Uterus (tissue), 4 donors: ENCODE measurements around the gene PSMG3. TPM values are rescaled to one million over a fixed set of nuclear protein-coding genes. Genes with fewer than 3 reads are reported as not detected.

ENCODE experiments used
- DNase-seq, 2 donors: peaks; one replicate each; pipeline ENCODE4 v3.0.0-alpha.2; 2019 to 2020
- H3K27ac ChIP-seq, 2 donors: fragments of 200-600 bp; sonication (generic); 1 replicate in 1 of 2; 2 replicates in 1 of 2; pipeline ENCODE4 v1.5.1; 2016 to 2018
- H3K27me3 ChIP-seq, 2 donors: fragments of 200-600 bp; sonication (generic); one replicate each; pipeline ENCODE4 v1.5.1; 2018 to 2019; ENCODE audit warnings: control low read depth in 1 of 2
- H3K36me3 ChIP-seq, 2 donors: fragments of 200-600 bp; sonication (generic); one replicate each; pipeline ENCODE4 v1.5.1; 2019; ENCODE audit warnings: control low read depth in 1 of 2
- H3K4me1 ChIP-seq, 2 donors: fragments of 200-600 bp; sonication (generic); one replicate each; pipeline ENCODE4 v1.5.1; 2018 to 2019; ENCODE audit warnings: control low read depth in 1 of 2
- H3K4me3 ChIP-seq, 2 donors: fragments of 200-600 bp; sonication (generic); 1 replicate in 1 of 2; 2 replicates in 1 of 2; pipeline ENCODE4 v1.5.1; 2018 to 2019; ENCODE audit warnings: mild to moderate bottlenecking in 1 of 2
- H3K9me3 ChIP-seq, 2 donors: fragments of 200-600 bp; sonication (generic); one replicate each; pipeline ENCODE4 v1.5.1; 2019; ENCODE audit warnings: control low read depth in 1 of 2
- CTCF ChIP-seq, 4 experiments: fragments of 200-600 bp in 2 of 4; fragments of 450-650 bp in 2 of 4; sonication (generic) in 2 of 4; IDR thresholded peaks; one replicate each; pipeline ENCODE4 v1.5.1; 2016 to 2019; ENCODE audit warnings: antibody characterized with exemption in 4 of 4, mild to moderate bottlenecking in 2 of 4, moderate library complexity in 1 of 4
- POLR2A ChIP-seq, 2 donors: fragments of 450-650 bp; IDR thresholded peaks; one replicate each; pipeline ENCODE4 v1.6.1; 2016; ENCODE audit warnings: antibody characterized with exemption in 2 of 2, mild to moderate bottlenecking in 1 of 2, moderate library complexity in 1 of 2
- intact Hi-C: fragments of 100-400 bp; cut with DNase I; formaldehyde crosslinking; loops from one replicate; pipeline ENCODE4 v1.15.1; 2023; ENCODE audit warnings: low total_unique reads
- total RNA-seq, 4 donors: library from RNA; depleted of rRNA in 3 of 4; stranded (reverse); fragments of >200 nt in 3 of 4; gene quantifications; one replicate each; pipeline versions ENCODE4 v1.1.0 to v1.2.4, GENCODE V29; 2014 to 2023
- donor health status: DM: yes; HTN: yes; CAD: no.

Gene PSMG3
- total RNA-seq, 4 donors from 2014 or later: 16.4 to 143 (median 25.7) TPM

GRCh38 chr7:1563981-1564602 is 5.7 kb downstream of the PSMG3 start:
- Histone ChIP-seq H3K36me3 (no peaks in the 10 kb centered on the region), H3K27me3 (no peaks in the 10 kb centered on the region), H3K4me1 (peaks cover 0 to 3% of the 10 kb centered on the region in 2 donors), H3K9me3 (no peaks in the 10 kb centered on the region), H3K27ac (no peak overlapping the region), H3K4me3 (no peak overlapping the region)
- DNase-seq: no peak
- TF ChIP-seq CTCF (IDR thresholded peaks at IDR 0.05) (no peak), POLR2A (IDR thresholded peaks at IDR 0.05) (no peak)
- intact Hi-C loops: loop anchor here (10.0 kb wide), 1 partner anchor 59 kb away; the partner anchor contains the start of gene INTS1

GRCh38 chr7:1562597-1563051 is 7.2 kb downstream of the PSMG3 start:
- H3K27ac ChIP-seq: no peak overlapping the region
- H3K9me3 ChIP-seq: no peaks in the 10 kb centered on the region
- no peaks in the 10 kb centered on the region for H3K27me3 ChIP-seq
- no peak overlapping the region for H3K4me3 ChIP-seq
- DNase-seq: no peak
- no peaks in the 10 kb centered on the region for H3K36me3 ChIP-seq
- TF ChIP-seq POLR2A (IDR thresholded peaks at IDR 0.05): no peak
- no peaks in the 10 kb centered on the region for H3K4me1 ChIP-seq
- intact Hi-C loops: loop anchor here (10.0 kb wide), 1 partner anchor 58 kb away; the partner anchor contains the start of gene INTS1

GRCh38 chr7:1562116-1562515 is 7.7 kb downstream of the PSMG3 start:
- H3K4me3 ChIP-seq: no peak overlapping the region
- H3K27ac ChIP-seq: no peak overlapping the region
- H3K27me3 ChIP-seq: no peaks in the 10 kb centered on the region
- intact Hi-C loops: loop anchor here (10.0 kb wide), 1 partner anchor 57 kb away; the partner anchor contains the start of gene INTS1
- no peaks in the 10 kb centered on the region for H3K36me3 ChIP-seq
- TF ChIP-seq POLR2A (IDR thresholded peaks at IDR 0.05): no peak
- no peak for TF ChIP-seq CTCF (IDR thresholded peaks at IDR 0.05)
- no peaks in the 10 kb centered on the region for H3K9me3 ChIP-seq
- no peaks in the 10 kb centered on the region for H3K4me1 ChIP-seq
- DNase-seq: no peak

- TF ChIP-seq POLR2A (IDR thresholded peaks at IDR 0.05) (no peak), CTCF (IDR thresholded peaks at IDR 0.05) (no peak)
- no peaks in the 10 kb centered on the region for H3K9me3 ChIP-seq
- no peaks in the 10 kb centered on the region for H3K27me3 ChIP-seq
- no peak overlapping the region for H3K27ac ChIP-seq
- H3K4me3 ChIP-seq: no peak overlapping the region
- no peaks in the 10 kb centered on the region for H3K4me1 ChIP-seq
- no peaks in the 10 kb centered on the region for H3K36me3 ChIP-seq
- no peak for DNase-seq
- intact Hi-C loops: loop anchor here (10.0 kb wide), 1 partner anchor 56 kb away; the partner anchor contains the start of gene INTS1
Measured at GRCh38 chr7:1561036-1561940, 8.5 kb downstream of the PSMG3 start.

DNA sequence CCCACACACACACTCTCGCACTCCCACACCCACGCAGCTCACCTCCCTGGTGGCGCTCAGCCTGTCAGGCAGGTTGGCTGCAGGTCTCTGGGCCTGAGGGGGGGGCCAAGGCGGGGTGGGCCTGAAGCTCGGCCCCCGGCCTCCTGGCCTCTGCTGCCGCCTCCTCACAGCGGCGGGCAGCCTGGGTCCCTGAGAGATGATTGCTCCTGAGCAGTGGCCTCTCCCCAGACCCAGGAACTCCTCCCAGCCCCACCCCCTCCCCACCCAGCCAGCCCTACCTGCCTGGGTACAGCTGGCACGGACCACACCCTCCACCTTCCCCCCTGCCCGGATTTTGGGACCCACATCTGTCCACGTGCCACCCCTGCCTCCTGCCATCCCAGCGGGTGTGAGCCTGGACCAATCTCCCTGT is 9.2 kb downstream of the PSMG3 start:
- no peaks in the 10 kb centered on the region for H3K9me3 ChIP-seq
- DNase-seq: no peak
- no peak overlapping the region for H3K27ac ChIP-seq
- no peak overlapping the region for H3K4me3 ChIP-seq
- intact Hi-C loops: loop anchor here (10.0 kb wide), 1 partner anchor 56 kb away; the partner anchor contains the start of gene INTS1
- H3K27me3 ChIP-seq: no peaks in the 10 kb centered on the region
- TF ChIP-seq POLR2A (IDR thresholded peaks at IDR 0.05) (no peak), CTCF (IDR thresholded peaks at IDR 0.05) (no peak)
- peaks cover 0 to 6% of the 10 kb centered on the region in 2 donors for H3K4me1 ChIP-seq
- H3K36me3 ChIP-seq: no peaks in the 10 kb centered on the region
